A673 (cell line): ENCODE data around the gene DNAH10.

ENCODE experiments used
- EZH2 ChIP-seq: fragments of 200-600 bp; sonication (generic); IDR thresholded peaks from 2 replicates; pipeline ENCODE4 v1.6.1; 2017; ENCODE audit warnings: borderline replicate concordance, low read depth, mild to moderate bottlenecking, mixed read lengths, antibody characterized with exemption, low read length; ENCODE audit not compliant: poor library complexity, severe bottlenecking
- TF ChIP-seq, protein P1 (sequence below): fragments of 300-800, 200-600 bp; sonication (generic); conservative IDR thresholded peaks from 2 replicates; pipeline ENCODE4 v1.5.1; 2017; ENCODE audit warnings: low read depth, mild to moderate bottlenecking, antibody characterized with exemption, low read length, moderate library complexity, mixed read lengths

DNA sequence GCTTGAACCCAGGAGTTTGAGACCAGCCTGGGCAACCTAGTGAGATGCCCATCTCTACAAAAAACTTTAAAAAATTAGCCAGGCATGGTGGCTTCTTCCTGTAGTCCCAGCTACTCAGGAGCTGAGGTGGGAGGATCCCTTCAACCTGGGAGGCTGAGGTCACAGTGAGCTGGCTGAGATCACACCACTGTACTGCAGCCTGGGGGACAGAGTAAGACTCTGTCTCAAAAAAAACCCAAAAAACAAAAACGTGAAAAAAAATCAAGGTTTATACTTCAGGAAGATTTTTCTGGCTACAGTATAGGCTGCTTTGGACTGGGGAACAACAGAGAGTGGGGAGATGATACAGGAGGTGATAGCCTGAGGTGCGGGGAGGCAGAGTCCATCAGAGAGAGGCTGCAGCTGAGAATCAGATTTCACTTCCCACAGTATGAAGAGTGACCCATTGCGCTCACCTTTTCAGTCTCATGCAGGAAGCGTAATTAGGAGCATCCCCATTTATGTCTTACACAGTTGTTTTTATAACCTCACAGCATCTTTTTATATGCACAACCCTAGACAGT is 28.9 kb downstream of the DNAH10 start:
- TF ChIP-seq, protein P1, sequence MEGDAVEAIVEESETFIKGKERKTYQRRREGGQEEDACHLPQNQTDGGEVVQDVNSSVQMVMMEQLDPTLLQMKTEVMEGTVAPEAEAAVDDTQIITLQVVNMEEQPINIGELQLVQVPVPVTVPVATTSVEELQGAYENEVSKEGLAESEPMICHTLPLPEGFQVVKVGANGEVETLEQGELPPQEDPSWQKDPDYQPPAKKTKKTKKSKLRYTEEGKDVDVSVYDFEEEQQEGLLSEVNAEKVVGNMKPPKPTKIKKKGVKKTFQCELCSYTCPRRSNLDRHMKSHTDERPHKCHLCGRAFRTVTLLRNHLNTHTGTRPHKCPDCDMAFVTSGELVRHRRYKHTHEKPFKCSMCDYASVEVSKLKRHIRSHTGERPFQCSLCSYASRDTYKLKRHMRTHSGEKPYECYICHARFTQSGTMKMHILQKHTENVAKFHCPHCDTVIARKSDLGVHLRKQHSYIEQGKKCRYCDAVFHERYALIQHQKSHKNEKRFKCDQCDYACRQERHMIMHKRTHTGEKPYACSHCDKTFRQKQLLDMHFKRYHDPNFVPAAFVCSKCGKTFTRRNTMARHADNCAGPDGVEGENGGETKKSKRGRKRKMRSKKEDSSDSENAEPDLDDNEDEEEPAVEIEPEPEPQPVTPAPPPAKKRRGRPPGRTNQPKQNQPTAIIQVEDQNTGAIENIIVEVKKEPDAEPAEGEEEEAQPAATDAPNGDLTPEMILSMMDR, result no peak
- no peak for TF ChIP-seq EZH2
